DMS53 (cell line): ENCODE data around the gene IGDCC3.
"Not testable (repeated sequence)": the region's sequence is repeated elsewhere in the genome, so short reads cannot be mapped to it uniquely, and the experiment has no call there.

Source experiments
- DNase-seq: peaks from one replicate; lab custom pipeline; 2025; lab: John Stamatoyannopoulos, UW

IGDCC3 gene

GRCh38 chr15:65370885-65371284 is 6.9 kb downstream of the IGDCC3 start:
- no peak for DNase-seq

- no peak for DNase-seq
Observed at GRCh38 chr15:65369651-65370050, 8.2 kb downstream of the IGDCC3 start.

GRCh38 chr15:65369212-65369547 is 8.6 kb downstream of the IGDCC3 start:
- DNase-seq: no peak

GRCh38 chr15:65368302-65369211 is 9.2 kb downstream of the IGDCC3 start:
- DNase-seq: no peak

- DNase-seq: no peak
Observed at GRCh38 chr15:65366122-65366892, 11.5 kb downstream of the IGDCC3 start.

GRCh38 chr15:65365229-65365628 is 12.6 kb downstream of the IGDCC3 start:
- no peak for DNase-seq

GRCh38 chr15:65363766-65364165 is 14.0 kb downstream of the IGDCC3 start:
- DNase-seq: no peak

- DNase-seq: no peak
Observed at GRCh38 chr15:65363306-65363705, 14.5 kb downstream of the IGDCC3 start.

GRCh38 chr15:65362491-65362890 is 15.3 kb downstream of the IGDCC3 start:
- DNase-seq: no peak

GRCh38 chr15:65361708-65362459 is 15.9 kb downstream of the IGDCC3 start:
- no peak for DNase-seq

GRCh38 chr15:65360506-65360905 is 17.3 kb downstream of the IGDCC3 start:
- no peak for DNase-seq

GRCh38 chr15:65355988-65356353 is 21.8 kb downstream of the IGDCC3 start:
- DNase-seq: peak; percentile 39

- peak; percentile 44 for DNase-seq
Observed at GRCh38 chr15:65355173-65355987, 22.4 kb downstream of the IGDCC3 start.

- no peak for DNase-seq
Observed at GRCh38 chr15:65354835-65355172, 23.0 kb downstream of the IGDCC3 start.

- DNase-seq: not testable (repeated sequence)
Observed at GRCh38 chr15:65351972-65352371, 25.8 kb downstream of the IGDCC3 start.

GRCh38 chr15:65349338-65349737 is 28.5 kb downstream of the IGDCC3 start:
- DNase-seq: no peak

- not testable (repeated sequence) for DNase-seq
Observed at GRCh38 chr15:65347756-65348155, 30.0 kb downstream of the IGDCC3 start.

GRCh38 chr15:65346856-65347598 is 30.8 kb downstream of the IGDCC3 start:
- no peak for DNase-seq

- no peak for DNase-seq
Observed at GRCh38 chr15:65344914-65345275, 32.9 kb downstream of the IGDCC3 start.

- no peak for DNase-seq
Observed at GRCh38 chr15:65344214-65344913, 33.4 kb downstream of the IGDCC3 start.
